HCT116 (cell line): Measurements from ENCODE around the gene ABHD4.
A peak's percentile ranks its signal among the peaks of the same experiment; 100 is the strongest.

Experiments used
- EZH2 ChIP-seq: fragments of 200-600 bp; sonication (generic); IDR thresholded peaks from 2 replicates; pipeline ENCODE4 v1.6.1; 2017; ENCODE audit warnings: antibody characterized with exemption, mixed run types
- EZH2phosphoT487 ChIP-seq: fragments of 200-600 bp; IDR thresholded peaks from 2 replicates; pipeline ENCODE4 v1.6.1; 2018; ENCODE audit warnings: antibody characterized with exemption, borderline replicate concordance
- FOSL1 ChIP-seq: IDR thresholded peaks from 2 replicates; pipeline ENCODE4 v1.6.1; 2012; ENCODE audit warnings: low read depth
- MAX ChIP-seq: IDR thresholded peaks from 2 replicates; pipeline ENCODE4 v1.6.1; 2012
- POLR2A ChIP-seq: IDR thresholded peaks from 2 replicates; pipeline ENCODE4 v1.7.0; 2011; ENCODE audit warnings: borderline replicate concordance; ENCODE audit not compliant: insufficient read depth, insufficient read length; ENCODE audit errors: extremely low read depth
- POLR2AphosphoS5 ChIP-seq: IDR thresholded peaks from 2 replicates; pipeline ENCODE4 v1.6.1; 2011; ENCODE audit warnings: mild to moderate bottlenecking, low read depth, low read length, moderate library complexity
- TCF7L2 ChIP-seq: IDR thresholded peaks from 2 replicates; pipeline ENCODE4 v1.7.0; 2011; ENCODE audit warnings: borderline replicate concordance, inconsistent platforms; ENCODE audit not compliant: insufficient read depth, insufficient read length; ENCODE audit errors: extremely low read depth
- YY1 ChIP-seq: IDR thresholded peaks from 2 replicates; pipeline ENCODE4 v1.6.1; 2011; ENCODE audit warnings: low read length, low read depth, moderate library complexity, mild to moderate bottlenecking; ENCODE audit not compliant: insufficient replicate concordance; ENCODE audit errors: extremely low read depth
- TF ChIP-seq, protein P1 (sequence below), 3 experiments: fragments of 200-600 bp in 1 of 3; sonication (generic) in 1 of 3; IDR thresholded peaks in 2 of 3; conservative IDR thresholded peaks in 1 of 3; 2 replicates each; pipeline ENCODE4 v1.5.1; 2012 to 2017; ENCODE audit warnings: low read depth in 2 of 3, low read length in 2 of 3, antibody characterized with exemption in 1 of 3, borderline replicate concordance in 1 of 3, control low read depth in 1 of 3, mild to moderate bottlenecking in 1 of 3, mixed read lengths in 1 of 3, mixed run types in 1 of 3, moderate library complexity in 1 of 3; ENCODE audit not compliant: insufficient read depth in 1 of 3

- TF ChIP-seq POLR2A (no peak), YY1 (no peak), MAX (no peak), TCF7L2 (peak; percentile 53), FOSL1 (no peak), POLR2AphosphoS5 (no peak), EZH2 (no peak), EZH2phosphoT487 (no peak)
- TF ChIP-seq, protein P1, sequence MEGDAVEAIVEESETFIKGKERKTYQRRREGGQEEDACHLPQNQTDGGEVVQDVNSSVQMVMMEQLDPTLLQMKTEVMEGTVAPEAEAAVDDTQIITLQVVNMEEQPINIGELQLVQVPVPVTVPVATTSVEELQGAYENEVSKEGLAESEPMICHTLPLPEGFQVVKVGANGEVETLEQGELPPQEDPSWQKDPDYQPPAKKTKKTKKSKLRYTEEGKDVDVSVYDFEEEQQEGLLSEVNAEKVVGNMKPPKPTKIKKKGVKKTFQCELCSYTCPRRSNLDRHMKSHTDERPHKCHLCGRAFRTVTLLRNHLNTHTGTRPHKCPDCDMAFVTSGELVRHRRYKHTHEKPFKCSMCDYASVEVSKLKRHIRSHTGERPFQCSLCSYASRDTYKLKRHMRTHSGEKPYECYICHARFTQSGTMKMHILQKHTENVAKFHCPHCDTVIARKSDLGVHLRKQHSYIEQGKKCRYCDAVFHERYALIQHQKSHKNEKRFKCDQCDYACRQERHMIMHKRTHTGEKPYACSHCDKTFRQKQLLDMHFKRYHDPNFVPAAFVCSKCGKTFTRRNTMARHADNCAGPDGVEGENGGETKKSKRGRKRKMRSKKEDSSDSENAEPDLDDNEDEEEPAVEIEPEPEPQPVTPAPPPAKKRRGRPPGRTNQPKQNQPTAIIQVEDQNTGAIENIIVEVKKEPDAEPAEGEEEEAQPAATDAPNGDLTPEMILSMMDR (IDR thresholded peaks at IDR 0.05 in 2 of 3, conservative IDR thresholded peaks at IDR 0.05 in 1 of 3; ENCODE audit: borderline replicate concordance in 1 of 3, insufficient read depth in 1 of 3, low read depth in 2 of 3, low read length in 2 of 3), result peak; percentile 77 to 94 (median 92)
Observed at GRCh38 chr14:22570132-22570949, 27.8 kb upstream of the ABHD4 start.
